GM12878 (cell line): ENCODE data around the gene MAX. TPM values are rescaled to one million over a fixed set of nuclear protein-coding genes. Genes with fewer than 3 reads are reported as not detected.

ENCODE experiments used
- ATAC-seq: fragments of 200-7000 bp; cut with Tn5 transposase; 3 replicates; pipeline ENCODE4 v1.9.1; 2020; ENCODE audit warnings: mild to moderate bottlenecking, moderate library complexity
- BruUV-seq: library from RNA; stranded (reverse); fragments of 400-500 nt; replicated peaks from 2 replicates; lab custom pipeline; 2021; lab: Mats Ljungman, UMichigan
- CTCF ChIA-PET: fragments of 300-600 bp; sonication (Branson Sonifier 250); formaldehyde crosslinking; extraction: SDS; loops from one replicate; lab custom pipeline; 2021; ENCODE audit warnings: inconsistent platforms; lab: Yijun Ruan, JAX
- POLR2A ChIA-PET: fragments of 350-600 bp; formaldehyde crosslinking; extraction: SDS; loops from one replicate; lab custom pipeline; 2021; ENCODE audit warnings: inconsistent platforms; lab: Charles Lee
- RAD21 ChIA-PET: fragments of 300-600 bp; sonication (Branson Sonifier 250); formaldehyde crosslinking; loops from one replicate; lab custom pipeline; 2023; ENCODE audit warnings: antibody characterized with exemption; ENCODE audit not compliant: unreplicated experiment; lab: Charles Lee
- SMC1A ChIA-PET: fragments of 300-600 bp; sonication (Branson Sonifier 250); formaldehyde crosslinking; loops from one replicate; lab custom pipeline; 2023; ENCODE audit not compliant: unreplicated experiment, uncharacterized antibody; lab: Charles Lee
- DNase-seq: peaks from one replicate; pipeline ENCODE4 v3.0.0-alpha.2; 2011; ENCODE audit warnings: low read depth, low spot score
- FAIRE-seq: peaks from 3 replicates; lab custom pipeline; 2011; peaks lifted over from hg19 to GRCh38; lab: Jason Lieb, UNC
- H2AFZ ChIP-seq: 2 replicates; pipeline ENCODE4 v1.6.0; 2011; ENCODE audit warnings: low read depth, low read length, control low read depth; ENCODE audit not compliant: control insufficient read depth
- H3K27ac ChIP-seq: 2 replicates; pipeline ENCODE4 v1.5.1; 2011; ENCODE audit warnings: control low read depth; ENCODE audit not compliant: control insufficient read depth, insufficient read depth
- H3K27me3 ChIP-seq, 2 experiments: replicated peaks in 1 of 2; 2 replicates each; pipeline versions ENCODE4 v1.6.0 to v1.6.1; 2011; ENCODE audit warnings: low read length in 1 of 2; ENCODE audit not compliant: control insufficient read depth in 2 of 2, insufficient read depth in 2 of 2
- H3K36me3 ChIP-seq, 2 experiments: 2 replicates each; pipeline ENCODE4 v1.5.1; 2011; ENCODE audit warnings: low read length in 1 of 2; ENCODE audit not compliant: control insufficient read depth in 2 of 2, insufficient read depth in 2 of 2
- H3K4me1 ChIP-seq: 2 replicates; pipeline ENCODE4 v1.6.1; 2011; ENCODE audit warnings: mild to moderate bottlenecking, low read length, moderate library complexity, mixed read lengths; ENCODE audit not compliant: control insufficient read depth, insufficient read depth
- H3K4me2 ChIP-seq: 2 replicates; pipeline ENCODE4 v1.6.0; 2011; ENCODE audit warnings: control low read depth; ENCODE audit not compliant: control insufficient read depth, insufficient read depth
- H3K4me3 ChIP-seq: fragments of 200-600 bp; sonication (generic); 2 replicates; pipeline ENCODE4 v1.5.1; 2016
- H3K79me2 ChIP-seq: 2 replicates; pipeline ENCODE4 v1.6.0; 2011; ENCODE audit warnings: low read length; ENCODE audit not compliant: control insufficient read depth, insufficient read depth
- H3K9ac ChIP-seq: 2 replicates; pipeline ENCODE4 v1.8.0; 2011; ENCODE audit warnings: low read length, control low read depth, mixed read lengths; ENCODE audit not compliant: control insufficient read depth, insufficient read depth
- H3K9me3 ChIP-seq: replicated peaks from 3 replicates; pipeline ENCODE4 v1.5.1; 2011; ENCODE audit warnings: mild to moderate bottlenecking, low read length; ENCODE audit not compliant: control insufficient read depth, insufficient read depth
- H4K20me1 ChIP-seq: 2 replicates; pipeline ENCODE4 v1.6.0; 2011; ENCODE audit not compliant: control insufficient read depth, insufficient read depth
- BCL11A ChIP-seq: IDR thresholded peaks from 2 replicates; pipeline ENCODE4 v1.6.1; 2011; ENCODE audit warnings: low read depth, low read length
- CHD2 ChIP-seq: IDR thresholded peaks from 2 replicates; pipeline ENCODE4 v1.6.1; 2011; ENCODE audit warnings: low read depth, low read length, improper control_type of control experiment, borderline replicate concordance
- EED ChIP-seq: sonication (generic); IDR thresholded peaks from 2 replicates; pipeline ENCODE4 v1.6.1; 2016; ENCODE audit warnings: antibody characterized with exemption, low read depth
- GATAD2B ChIP-seq: fragments of 450-650 bp; conservative IDR thresholded peaks from 2 replicates; pipeline ENCODE4 v1.6.1; 2017; ENCODE audit warnings: low read depth, mild to moderate bottlenecking, moderate library complexity
- HDAC2 ChIP-seq: fragments of 200-600 bp; sonication (generic); IDR thresholded peaks from 2 replicates; pipeline ENCODE4 v1.6.1; 2017
- HDGF ChIP-seq: fragments of 450-650 bp; IDR thresholded peaks from 2 replicates; pipeline ENCODE4 v1.6.1; 2016; ENCODE audit warnings: antibody characterized with exemption
- IRF4 ChIP-seq: IDR thresholded peaks from 2 replicates; pipeline ENCODE4 v1.6.1; 2011; ENCODE audit warnings: low read depth, low read length
- MYB ChIP-seq: fragments of 150-350 bp; IDR thresholded peaks from 2 replicates; pipeline ENCODE4 v1.6.1; 2014; ENCODE audit warnings: mild to moderate bottlenecking, low read depth, low read length, borderline replicate concordance
- NR2C2 ChIP-seq: IDR thresholded peaks from 2 replicates; pipeline ENCODE4 v1.6.1; 2011; ENCODE audit warnings: borderline replicate concordance, low read depth; ENCODE audit not compliant: control insufficient read depth, insufficient read length
- PAX8 ChIP-seq: fragments of 450-650 bp; IDR thresholded peaks from 2 replicates; pipeline ENCODE4 v1.6.1; 2017; ENCODE audit warnings: mild to moderate bottlenecking, moderate library complexity
- RAD21 ChIP-seq: IDR thresholded peaks from 2 replicates; pipeline ENCODE4 v1.6.1; 2011; ENCODE audit warnings: mild to moderate bottlenecking, low read depth, low read length, moderate library complexity; ENCODE audit not compliant: insufficient read depth
- RBBP5 ChIP-seq: fragments of 200-600 bp; sonication (generic); conservative IDR thresholded peaks from 2 replicates; pipeline ENCODE4 v1.6.1; 2016
- RELB ChIP-seq: fragments of 450-650 bp; IDR thresholded peaks from 2 replicates; pipeline ENCODE4 v1.6.1; 2017; ENCODE audit warnings: low read depth, mild to moderate bottlenecking, moderate library complexity
- SIN3A ChIP-seq: IDR thresholded peaks from 2 replicates; pipeline ENCODE4 v1.6.1; 2012; ENCODE audit warnings: low read depth, low read length, improper control_type of control experiment
- SMAD1 ChIP-seq: fragments of 450-650 bp; IDR thresholded peaks from 2 replicates; pipeline ENCODE4 v1.6.1; 2018; ENCODE audit warnings: mild to moderate bottlenecking, low read depth; ENCODE audit not compliant: partially characterized antibody
- YBX1 ChIP-seq: fragments of 450-650 bp; IDR thresholded peaks from 2 replicates; pipeline ENCODE4 v1.6.1; 2016; ENCODE audit warnings: antibody characterized with exemption
- ZNF24 ChIP-seq: fragments of 450-650 bp; IDR thresholded peaks from 2 replicates; pipeline ENCODE4 v1.6.1; 2017; ENCODE audit warnings: antibody characterized with exemption, mild to moderate bottlenecking
- WGBS: methylation state at CpG from one replicate; pipeline ENCODE4 v1.1.6; 2016; ENCODE audit warnings: low lambda C conversion rate; ENCODE audit not compliant: insufficient replicate concordance, insufficient coverage; ENCODE audit errors: missing lambda C conversion rate; 5-methylcytosine and 5-hydroxymethylcytosine counted together
- in situ Hi-C: fragments of 300-500 bp; cut with MboI; formaldehyde crosslinking; loops from 9 replicates; pipeline ENCODE4 v1.14.3; 2018; ENCODE audit warnings: mixed read lengths
- intact Hi-C: fragments of 100-400 bp; cut with micrococcal nuclease; formaldehyde crosslinking; loops from one replicate; pipeline ENCODE4 v1.14.2; 2022; ENCODE audit not compliant: unreplicated experiment
- polyA plus RNA-seq, 11 experiments: library from polyadenylated mRNA; depleted of rRNA in 4 of 11; unstranded in 6 of 11; stranded (reverse) in 5 of 11; fragments of >200 nt; fragmentation: Nextera tagmentation in 4 of 11; fragmentation: Illumina TruSeq in 1 of 11; extraction: Ambion mirVana in 4 of 11; extraction: Trizol in 1 of 11; gene quantifications; 1 replicate in 1 of 11; 2 replicates in 10 of 11; pipeline versions ENCODE4 v1.2.1 to v1.2.3, GENCODE V29; 2011 to 2016; ENCODE audit warnings: inconsistent platforms in 2 of 11, missing spikeins in 2 of 11, low read depth in 1 of 11
- total RNA-seq, 4 experiments: library from RNA; depleted of rRNA in 3 of 4; stranded (reverse); fragments of >200 nt in 3 of 4; fragmentation: Illumina TruSeq in 1 of 4; extraction: Trizol in 1 of 4; gene quantifications; 2 replicates each; pipeline versions ENCODE4 v1.2.1 to v1.2.3, GENCODE V29; 2013 to 2021

Gene MAX
- total and polyA plus RNA-seq, 10 of the 15 experiments (the other 5 are each of a cell fraction or from before 2014, with no cell fraction given), result 21.5 to 122 (median 67.5) TPM

- FAIRE-seq (no peak), ATAC-seq (no peak), DNase-seq (no peak)
- Histone ChIP-seq H3K27ac (no peak overlapping the region), H3K79me2 (no peaks in the 10 kb centered on the region), H2AFZ (no peak overlapping the region), H3K27me3 (no peaks in the 10 kb centered on the region), H3K4me1 (peaks cover 6% of the 10 kb centered on the region; the same call in 1 of the 2 replicates), H3K4me3 (no peak overlapping the region), H3K9ac (no peak overlapping the region), H3K9me3 (no peaks in the 10 kb centered on the region), H3K4me2 (no peak overlapping the region), H4K20me1 (no peaks in the 10 kb centered on the region), H3K36me3 (peaks cover 12 to 18% of the 10 kb centered on the region in 2 experiments)
- 90% methylated on average over 5 of the region's 5 CpGs for WGBS
- ChIA-PET RAD21 (no interaction called here), CTCF (no interaction called here), POLR2A (no interaction called here), SMC1A (no interaction called here)
- TF ChIP-seq MYB, result no peak
- in situ Hi-C loops (no loop called here), intact Hi-C loops (no loop called here)
- BruUV-seq, result no TSS peak
Observed at GRCh38 chr14:65045006-65045405, 57.3 kb downstream of the MAX start.

- no peak for ATAC-seq
Observed at GRCh38 chr14:65044596-65044959, 57.7 kb downstream of the MAX start.

More at GRCh38 chr14:65044596-65044959, 57.7 kb downstream of the MAX start:
- WGBS, result 82% methylated on average over 9 of the region's 9 CpGs
- Histone ChIP-seq H3K36me3 (peaks cover 12 to 18% of the 10 kb centered on the region in 2 experiments), H2AFZ (no peak overlapping the region), H3K27ac (no peak overlapping the region), H3K27me3 (no peaks in the 10 kb centered on the region), H3K4me1 (peaks cover 6% of the 10 kb centered on the region; the same call in 1 of the 2 replicates), H3K4me3 (no peak overlapping the region)
- no peak for FAIRE-seq
- TF ChIP-seq RELB (no peak), RBBP5 (no peak), ZNF24 (no peak), SIN3A (no peak), HDGF (no peak), PAX8 (no peak), YBX1 (no peak), GATAD2B (no peak), RAD21 (no peak), HDAC2 (no peak), EED (no peak), IRF4 (no peak), BCL11A (no peak), NR2C2 (no peak), SMAD1 (no peak), CHD2 (no peak)
- TF ChIP-seq, all 136 proteins: peak for 0
- ChIA-PET RAD21 (no interaction called here), CTCF (no interaction called here), POLR2A (no interaction called here), SMC1A (no interaction called here)
- DNase-seq, result no peak
- intact Hi-C loops (no loop called here), in situ Hi-C loops (no loop called here)
- Histone ChIP-seq H3K9me3 (no peaks in the 10 kb centered on the region), H3K79me2 (no peaks in the 10 kb centered on the region), H4K20me1 (no peaks in the 10 kb centered on the region), H3K9ac (no peak overlapping the region), H3K4me2 (no peak overlapping the region)
- BruUV-seq, result no TSS peak
